GM19395 (cell line): ENCODE data around the gene PRDM5.
A peak's percentile ranks its signal among the peaks of the same experiment; 100 is the strongest.

Experiments
- ATAC-seq: cut with Tn5 transposase; IDR thresholded peaks from one replicate; pipeline ENCODE4 v1.9.1; 2021; ENCODE audit warnings: mild to moderate bottlenecking, moderate library complexity; ENCODE audit not compliant: unreplicated experiment

The PRDM5 gene

GRCh38 chr4:120915336-120915735 lies 7.2 kb downstream of the PRDM5 start:
- no peak for ATAC-seq

GRCh38 chr4:120903419-120903818 lies 19.1 kb downstream of the PRDM5 start:
- ATAC-seq, result no peak

GRCh38 chr4:120902925-120903324 lies 19.6 kb downstream of the PRDM5 start:
- no peak for ATAC-seq

GRCh38 chr4:120901731-120902130 lies 20.8 kb downstream of the PRDM5 start:
- no peak for ATAC-seq

- ATAC-seq, result no peak
Observed at GRCh38 chr4:120897981-120898719, 24.4 kb downstream of the PRDM5 start.

GRCh38 chr4:120895554-120895953 lies 27.0 kb downstream of the PRDM5 start:
- ATAC-seq, result no peak

- no peak for ATAC-seq
Observed at GRCh38 chr4:120893314-120893713, 29.2 kb downstream of the PRDM5 start.

- no peak for ATAC-seq
Observed at GRCh38 chr4:120886191-120886590, 36.3 kb downstream of the PRDM5 start.

- no peak for ATAC-seq
Observed at GRCh38 chr4:120881846-120882245, 40.7 kb downstream of the PRDM5 start.

GRCh38 chr4:120881351-120881750 lies 41.2 kb downstream of the PRDM5 start:
- ATAC-seq, result no peak

GRCh38 chr4:120877021-120877420 lies 45.5 kb downstream of the PRDM5 start:
- ATAC-seq, result no peak

- ATAC-seq, result no peak
Observed at GRCh38 chr4:120874792-120875774, 47.4 kb downstream of the PRDM5 start.

GRCh38 chr4:120873554-120873953 lies 49.0 kb downstream of the PRDM5 start:
- no peak for ATAC-seq

GRCh38 chr4:120871173-120871572 lies 51.4 kb downstream of the PRDM5 start:
- ATAC-seq, result no peak

GRCh38 chr4:120870279-120870673 lies 52.2 kb downstream of the PRDM5 start:
- ATAC-seq, result no peak

GRCh38 chr4:120869613-120870278 lies 52.8 kb downstream of the PRDM5 start:
- ATAC-seq, result no peak

- no peak for ATAC-seq
Observed at GRCh38 chr4:120867506-120867905, 55.0 kb downstream of the PRDM5 start.

GRCh38 chr4:120865985-120866384 lies 56.5 kb downstream of the PRDM5 start:
- ATAC-seq, result peak; percentile 66

GRCh38 chr4:120864969-120865368 lies 57.6 kb downstream of the PRDM5 start:
- ATAC-seq, result no peak

GRCh38 chr4:120862432-120862831 lies 60.1 kb downstream of the PRDM5 start:
- ATAC-seq, result no peak

- ATAC-seq, result no peak
Observed at GRCh38 chr4:120861852-120862251, 60.7 kb downstream of the PRDM5 start.
